ENCODE data around the gene SCN2B. TPM values are rescaled to one million over a fixed set of nuclear protein-coding genes. Genes with fewer than 3 reads are reported as not detected.

Gene SCN2B
- total and polyA plus RNA-seq, 2 donors (not counting 1 experiment from before 2014, with no cell fraction given), result 0.11 to 7.3 TPM

GRCh38 chr11:118133816-118134215 lies 42.6 kb downstream of the SCN2B start:
- H3K4me3 ChIP-seq (replicated peaks in 1 of 4; ENCODE audit: control extremely low read depth in 1 of 4, insufficient read depth in 1 of 4, low read depth in 3 of 4, low read length in 4 of 4), result no peak overlapping the region

GRCh38 chr11:118132385-118133151 lies 43.9 kb downstream of the SCN2B start:
- Histone ChIP-seq H3K4me3 (replicated peaks in 1 of 4; ENCODE audit: control extremely low read depth in 1 of 4, insufficient read depth in 1 of 4, low read depth in 3 of 4, low read length in 4 of 4) (no peak overlapping the region), H3K4me2 (ENCODE audit: extremely low read depth, insufficient read depth, low read length) (no peak overlapping the region), H4K20me1 (ENCODE audit: control insufficient read depth, extremely low read depth, insufficient read depth, low read length) (no peaks in the 10 kb centered on the region), H2AFZ (ENCODE audit: low read length) (no peak overlapping the region), H3K4me1 (ENCODE audit: control insufficient read depth, extremely low read depth, insufficient read depth, low read length) (no peaks in the 10 kb centered on the region), H3K27ac (ENCODE audit: insufficient read depth, low read length) (no peak overlapping the region), H3K9me3 (ENCODE audit: control insufficient read depth, insufficient read depth, low read depth, low read length) (no peaks in the 10 kb centered on the region), H3K9ac (ENCODE audit: insufficient read depth, low read length) (no peak overlapping the region), H3K27me3 (ENCODE audit: control insufficient read depth, insufficient read depth, low read length) (no peaks in the 10 kb centered on the region), H3K36me3 (ENCODE audit: control insufficient read depth, insufficient read depth, low read length) (no peaks in the 10 kb centered on the region), H3K79me2 (ENCODE audit: control insufficient read depth, insufficient read depth, low read length) (no peaks in the 10 kb centered on the region)
- TF ChIP-seq EZH2 (IDR thresholded peaks at IDR 0.05; ENCODE audit: low read length, missing control alignments), result no peak
- no peak for TF ChIP-seq CTCF (conservative IDR thresholded peaks at IDR 0.05 in 1 of 2, IDR thresholded peaks at IDR 0.05 in 1 of 2; ENCODE audit: low read depth in 1 of 2, low read length in 2 of 2)
- DNase-seq (ENCODE audit: low read depth in 2 of 2), result no peak

More at GRCh38 chr11:118133816-118134215, 42.6 kb downstream of the SCN2B start:
- H2AFZ ChIP-seq (ENCODE audit: low read length), result no peak overlapping the region
- no peaks in the 10 kb centered on the region for H4K20me1 ChIP-seq (ENCODE audit: control insufficient read depth, extremely low read depth, insufficient read depth, low read length)
- H3K36me3 ChIP-seq (ENCODE audit: control insufficient read depth, insufficient read depth, low read length), result no peaks in the 10 kb centered on the region
- no peak overlapping the region for H3K9ac ChIP-seq (ENCODE audit: insufficient read depth, low read length)
- H3K79me2 ChIP-seq (ENCODE audit: control insufficient read depth, insufficient read depth, low read length), result no peaks in the 10 kb centered on the region
- H3K4me2 ChIP-seq (ENCODE audit: extremely low read depth, insufficient read depth, low read length), result no peak overlapping the region
- H3K27me3 ChIP-seq (ENCODE audit: control insufficient read depth, insufficient read depth, low read length), result no peaks in the 10 kb centered on the region
- no peak for DNase-seq (ENCODE audit: low read depth in 2 of 2)
- H3K4me1 ChIP-seq (ENCODE audit: control insufficient read depth, extremely low read depth, insufficient read depth, low read length), result no peaks in the 10 kb centered on the region
- no peaks in the 10 kb centered on the region for H3K9me3 ChIP-seq (ENCODE audit: control insufficient read depth, insufficient read depth, low read depth, low read length)
- no peak for TF ChIP-seq EZH2 (IDR thresholded peaks at IDR 0.05; ENCODE audit: low read length, missing control alignments)
- no peak for TF ChIP-seq CTCF (conservative IDR thresholded peaks at IDR 0.05 in 1 of 2, IDR thresholded peaks at IDR 0.05 in 1 of 2; ENCODE audit: low read depth in 1 of 2, low read length in 2 of 2)
- H3K27ac ChIP-seq (ENCODE audit: insufficient read depth, low read length), result no peak overlapping the region

GRCh38 chr11:118129471-118130172 lies 46.8 kb downstream of the SCN2B start:
- Histone ChIP-seq H3K9me3 (ENCODE audit: control insufficient read depth, insufficient read depth, low read depth, low read length) (no peaks in the 10 kb centered on the region), H4K20me1 (ENCODE audit: control insufficient read depth, extremely low read depth, insufficient read depth, low read length) (no peaks in the 10 kb centered on the region), H3K4me3 (replicated peaks in 1 of 4; ENCODE audit: control extremely low read depth in 1 of 4, insufficient read depth in 1 of 4, low read depth in 3 of 4, low read length in 4 of 4) (no peak overlapping the region), H2AFZ (ENCODE audit: low read length) (no peak overlapping the region), H3K27me3 (ENCODE audit: control insufficient read depth, insufficient read depth, low read length) (no peaks in the 10 kb centered on the region), H3K79me2 (ENCODE audit: control insufficient read depth, insufficient read depth, low read length) (no peaks in the 10 kb centered on the region), H3K9ac (ENCODE audit: insufficient read depth, low read length) (no peak overlapping the region), H3K4me1 (ENCODE audit: control insufficient read depth, extremely low read depth, insufficient read depth, low read length) (no peaks in the 10 kb centered on the region), H3K36me3 (ENCODE audit: control insufficient read depth, insufficient read depth, low read length) (no peaks in the 10 kb centered on the region), H3K27ac (ENCODE audit: insufficient read depth, low read length) (no peak overlapping the region), H3K4me2 (ENCODE audit: extremely low read depth, insufficient read depth, low read length) (no peak overlapping the region)
- no peak for TF ChIP-seq EZH2 (IDR thresholded peaks at IDR 0.05; ENCODE audit: low read length, missing control alignments)
- TF ChIP-seq CTCF (conservative IDR thresholded peaks at IDR 0.05 in 1 of 2, IDR thresholded peaks at IDR 0.05 in 1 of 2; ENCODE audit: low read depth in 1 of 2, low read length in 2 of 2), result no peak
- no peak for DNase-seq (ENCODE audit: low read depth in 2 of 2)

Data from fibroblast of lung (primary cell).